Measurements from ENCODE around the gene ARHGEF17. TPM values are rescaled to one million over a fixed set of nuclear protein-coding genes. Genes with fewer than 3 reads are reported as not detected.
A peak's percentile ranks its signal among the peaks of the same experiment; 100 is the strongest.

Gene ARHGEF17
- total RNA-seq, 1 experiment from 2014 or later, result 77.9 TPM

- Mint-ChIP-seq H3K4me3 (ENCODE audit: unreplicated experiment) (no peak overlapping the region), H3K4me1 (ENCODE audit: low read depth, unreplicated experiment) (peaks cover 49% of the 10 kb centered on the region), H3K27ac (ENCODE audit: unreplicated experiment) (no peak overlapping the region), H3K27me3 (ENCODE audit: insufficient read depth, unreplicated experiment) (no peaks in the 10 kb centered on the region), H3K9me3 (ENCODE audit: unreplicated experiment) (no peaks in the 10 kb centered on the region), H3K36me3 (ENCODE audit: insufficient read depth, unreplicated experiment) (peaks cover 10% of the 10 kb centered on the region)
- no TSS peak for BruUV-seq (replicated peaks)
- H3K36me3 ChIP-seq (ENCODE audit: control insufficient read depth, insufficient read depth, low read length), result no peaks in the 10 kb centered on the region
- no peak for TF ChIP-seq CTCF (IDR thresholded peaks at IDR 0.05; ENCODE audit: insufficient read depth in 1 of 2, low read depth in 1 of 2, low read length in 1 of 2, severe bottlenecking in 1 of 2, unreplicated experiment in 1 of 2)
- no peak overlapping the region for H3K4me3 ChIP-seq (ENCODE audit: low read depth, low read length)
- intact Hi-C loops (cut with micrococcal nuclease; ENCODE audit: unreplicated experiment), result no loop called here
- no peak for DNase-seq
- no peaks in the 10 kb centered on the region for H3K9me3 ChIP-seq
- CTCF ChIA-PET, result interaction anchor here (1.1 to 1.2 kb wide), 2 partner anchors 14 to 24 kb away, joined by 3 read pairs; no protein-coding TSS in a partner anchor
- POLR2A ChIA-PET, result no interaction called here
- peaks cover 27% of the 10 kb centered on the region for H3K4me1 ChIP-seq
- no peaks in the 10 kb centered on the region for H3K27me3 ChIP-seq (replicated peaks; ENCODE audit: control insufficient read depth, insufficient read depth, low read length)
Observed at GRCh38 chr11:73265278-73265810, 42.7 kb upstream of the ARHGEF17 start.

- CTCF ChIA-PET, result no interaction called here
- Histone ChIP-seq H3K27me3 (replicated peaks; ENCODE audit: control insufficient read depth, insufficient read depth, low read length) (no peaks in the 10 kb centered on the region), H3K4me3 (ENCODE audit: low read depth, low read length) (no peak overlapping the region), H3K36me3 (ENCODE audit: control insufficient read depth, insufficient read depth, low read length) (no peaks in the 10 kb centered on the region), H3K9me3 (no peaks in the 10 kb centered on the region), H3K4me1 (peaks cover 34% of the 10 kb centered on the region)
- no peaks in the 10 kb centered on the region for H3K27me3 Mint-ChIP-seq (ENCODE audit: insufficient read depth, unreplicated experiment)
- H3K4me1 Mint-ChIP-seq (ENCODE audit: low read depth, unreplicated experiment), result peaks cover 55% of the 10 kb centered on the region
- peaks cover 10% of the 10 kb centered on the region for H3K36me3 Mint-ChIP-seq (ENCODE audit: insufficient read depth, unreplicated experiment)
- peak overlapping the region; percentile 49 for H3K27ac Mint-ChIP-seq (ENCODE audit: unreplicated experiment)
- peak in 1 of 2 experiments; percentile 32 for DNase-seq
- no TSS peak for BruUV-seq (replicated peaks)
- TF ChIP-seq CTCF (IDR thresholded peaks at IDR 0.05; ENCODE audit: insufficient read depth in 1 of 2, low read depth in 1 of 2, low read length in 1 of 2, severe bottlenecking in 1 of 2, unreplicated experiment in 1 of 2), result no peak
- POLR2A ChIA-PET, result interaction anchor here (0.6 kb wide), 1 partner anchor 8 kb away, joined by 3 read pairs; no protein-coding TSS in a partner anchor
- intact Hi-C loops (cut with micrococcal nuclease; ENCODE audit: unreplicated experiment), result no loop called here
- no peak overlapping the region for H3K4me3 Mint-ChIP-seq (ENCODE audit: unreplicated experiment)
- H3K9me3 Mint-ChIP-seq (ENCODE audit: unreplicated experiment), result no peaks in the 10 kb centered on the region
Observed at GRCh38 chr11:73265853-73266645, 42.0 kb upstream of the ARHGEF17 start.

GRCh38 chr11:73266646-73267020 is 41.4 kb upstream of the ARHGEF17 start:
- intact Hi-C loops (cut with micrococcal nuclease; ENCODE audit: unreplicated experiment), result no loop called here
- CTCF ChIA-PET, result no interaction called here

More at GRCh38 chr11:73266646-73267020, 41.4 kb upstream of the ARHGEF17 start:
- H3K4me1 Mint-ChIP-seq (ENCODE audit: low read depth, unreplicated experiment), result peaks cover 61% of the 10 kb centered on the region
- no peak for DNase-seq
- Histone ChIP-seq H3K4me3 (ENCODE audit: low read depth, low read length) (no peak overlapping the region), H3K9me3 (no peaks in the 10 kb centered on the region), H3K4me1 (peaks cover 40% of the 10 kb centered on the region), H3K27me3 (replicated peaks; ENCODE audit: control insufficient read depth, insufficient read depth, low read length) (no peaks in the 10 kb centered on the region), H3K36me3 (ENCODE audit: control insufficient read depth, insufficient read depth, low read length) (no peaks in the 10 kb centered on the region)
- H3K27me3 Mint-ChIP-seq (ENCODE audit: insufficient read depth, unreplicated experiment), result no peaks in the 10 kb centered on the region
- no peak for TF ChIP-seq CTCF (IDR thresholded peaks at IDR 0.05; ENCODE audit: insufficient read depth in 1 of 2, low read depth in 1 of 2, low read length in 1 of 2, severe bottlenecking in 1 of 2, unreplicated experiment in 1 of 2)
- peaks cover 11% of the 10 kb centered on the region for H3K36me3 Mint-ChIP-seq (ENCODE audit: insufficient read depth, unreplicated experiment)
- no TSS peak for BruUV-seq (replicated peaks)
- no peak overlapping the region for H3K4me3 Mint-ChIP-seq (ENCODE audit: unreplicated experiment)
- H3K9me3 Mint-ChIP-seq (ENCODE audit: unreplicated experiment), result no peaks in the 10 kb centered on the region
- peak overlapping the region; percentile 60 for H3K27ac Mint-ChIP-seq (ENCODE audit: unreplicated experiment)
- POLR2A ChIA-PET, result interaction anchor here (0.6 to 1.1 kb wide), 2 partner anchors 9 to 43 kb away, joined by 3 read pairs; no protein-coding TSS in a partner anchor

Measured in Caco-2 (cell line).